ENCODE data around the gene KPNB1.
"Not testable (repeated sequence)": the region's sequence is repeated elsewhere in the genome, so short reads cannot be mapped to it uniquely, and the experiment has no call there.

The KPNB1 gene

DNA sequence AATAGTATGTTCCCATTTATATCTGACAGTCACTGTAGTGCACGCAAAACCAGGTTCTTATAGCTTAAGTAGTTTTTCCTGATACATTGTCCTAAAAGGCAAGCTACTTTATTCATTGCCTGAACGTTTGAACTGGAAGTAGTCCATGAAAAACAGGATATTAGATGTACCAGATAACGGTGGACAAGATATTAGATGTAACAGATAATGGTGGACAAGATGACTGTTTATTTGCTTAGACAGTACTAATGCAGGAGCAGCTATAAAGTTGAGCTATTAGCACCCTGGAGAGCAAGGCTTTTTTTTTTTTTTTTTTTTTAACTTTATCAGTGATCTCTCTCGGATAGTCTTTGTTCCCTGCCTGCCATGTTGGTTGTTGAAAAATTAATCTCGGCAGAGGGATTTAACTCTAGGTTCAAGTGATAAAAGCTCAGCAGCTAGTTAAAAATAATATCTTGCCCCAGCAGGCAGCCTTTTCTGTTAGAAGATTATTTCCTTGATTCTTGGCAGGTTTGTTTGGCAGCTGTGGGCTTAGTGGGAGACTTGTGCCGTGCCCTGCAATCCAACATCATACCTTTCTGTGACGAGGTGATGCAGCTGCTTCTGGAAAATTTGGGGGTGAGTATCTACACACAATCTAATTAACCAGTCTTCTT lies 26.9 kb downstream of the KPNB1 start:
- DNase-seq (ENCODE audit: low read depth in 2 of 2): no peak

DNA sequence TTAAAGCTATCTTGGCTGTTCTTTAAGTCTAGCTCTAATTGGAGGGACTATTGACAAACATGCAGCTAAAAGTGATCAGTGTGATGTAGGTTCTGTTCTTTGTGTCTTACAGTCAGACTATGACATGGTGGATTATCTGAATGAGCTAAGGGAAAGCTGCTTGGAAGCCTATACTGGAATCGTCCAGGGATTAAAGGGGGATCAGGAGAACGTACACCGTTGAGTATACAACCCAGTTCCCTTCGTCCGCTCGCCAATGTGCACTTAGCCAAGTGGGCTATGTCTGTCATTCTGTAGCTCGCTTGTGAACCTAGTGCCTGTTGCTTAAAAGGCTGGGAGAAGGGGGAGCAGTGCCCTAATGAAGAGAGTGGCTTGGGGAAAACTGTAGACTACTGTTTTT lies 28.5 kb downstream of the KPNB1 start:
- DNase-seq (ENCODE audit: low read depth in 2 of 2): no peak

DNA sequence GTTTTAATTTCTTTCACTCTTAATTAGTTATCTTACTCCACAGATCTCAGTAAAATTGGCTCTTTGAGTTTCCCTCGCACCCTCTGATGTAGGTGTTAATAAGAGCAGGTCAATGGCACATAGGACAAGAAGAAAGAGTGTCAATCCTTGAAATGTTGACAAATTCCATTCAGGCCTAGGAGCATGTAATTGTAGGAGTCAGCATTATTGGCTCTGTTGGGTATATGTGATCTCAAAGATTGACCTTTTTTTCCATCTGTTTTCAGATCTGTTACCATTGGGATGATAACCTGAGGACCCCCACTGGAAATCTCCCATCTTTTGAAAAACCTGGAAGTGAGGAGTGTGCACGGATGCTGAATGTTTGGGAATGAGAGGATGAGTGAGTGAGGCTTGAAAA lies 32.4 kb downstream of the KPNB1 start:
- DNase-seq (ENCODE audit: low read depth in 2 of 2): no peak

DNA sequence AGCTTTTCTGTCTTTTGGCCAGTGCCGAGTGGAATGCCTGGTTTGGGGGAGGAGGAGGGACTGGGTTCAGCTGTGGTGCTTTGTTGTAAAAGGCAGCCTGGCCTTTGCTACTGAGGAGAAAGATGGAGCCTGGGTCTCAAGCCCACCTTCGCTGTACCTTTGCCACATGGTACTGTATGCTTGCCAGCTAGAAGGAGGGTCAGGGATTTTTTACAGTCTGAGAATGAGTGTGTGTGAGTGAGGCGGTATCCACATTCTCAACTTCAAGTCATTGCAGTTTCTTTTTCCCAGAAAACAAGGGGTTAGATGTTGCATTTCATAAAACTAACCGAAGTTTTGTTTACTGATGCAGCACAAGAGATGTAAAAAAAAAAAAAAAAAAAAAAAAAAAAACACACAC lies 33.0 kb downstream of the KPNB1 start:
- DNase-seq (ENCODE audit: low read depth in 2 of 2): not testable (repeated sequence)

DNA sequence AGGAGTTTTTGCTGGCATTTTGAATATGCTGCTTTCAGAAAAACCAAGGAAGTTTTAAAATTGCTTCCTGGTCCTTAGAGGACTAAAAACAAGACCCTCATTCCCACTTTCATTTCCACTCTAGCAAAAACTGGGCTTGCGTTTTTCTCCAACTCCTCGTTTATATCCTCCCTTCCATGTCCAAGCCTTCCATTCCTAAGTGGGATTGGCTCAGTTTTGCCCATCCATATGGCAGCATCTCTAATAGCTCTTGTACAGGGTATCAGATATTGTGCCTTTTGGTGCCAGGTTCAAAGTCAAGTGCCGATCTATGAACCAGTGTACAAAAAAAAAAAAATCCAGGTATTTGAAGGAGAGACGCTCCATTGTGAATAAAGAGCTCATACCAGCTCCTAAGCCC lies 34.3 kb downstream of the KPNB1 start:
- DNase-seq (ENCODE audit: low read depth in 2 of 2): no peak

DNA sequence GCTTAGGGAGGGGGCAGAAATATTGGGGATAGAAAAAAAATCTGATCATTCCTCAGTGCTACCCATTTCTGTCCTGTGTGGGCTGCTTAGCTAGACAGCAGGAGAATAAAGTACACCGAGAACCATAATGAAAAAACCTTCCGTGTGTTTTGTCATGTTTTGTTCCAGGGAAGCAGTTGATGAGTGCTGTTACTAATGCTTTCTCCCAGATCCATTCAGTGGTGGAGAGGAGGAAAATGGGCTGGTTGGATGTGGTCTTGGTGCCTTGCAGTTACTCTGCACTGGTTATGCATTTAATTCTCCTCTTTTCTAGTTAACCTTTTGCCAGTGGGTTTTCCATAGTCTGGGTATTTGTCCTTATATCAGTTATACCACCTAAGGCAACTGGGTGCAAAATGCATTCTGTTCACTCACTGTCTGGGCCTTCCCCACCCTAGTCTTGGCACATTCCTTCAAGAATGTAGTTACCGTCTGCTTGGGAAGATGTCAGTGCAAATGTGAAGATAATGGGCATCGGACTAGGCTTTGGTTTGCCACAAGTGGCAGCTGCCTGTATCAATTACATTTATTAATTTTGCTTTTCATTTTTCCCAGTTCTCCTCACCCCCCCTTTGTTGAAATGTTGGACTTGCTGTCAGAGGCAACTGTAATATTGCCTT lies 34.9 kb downstream of the KPNB1 start:
- DNase-seq (ENCODE audit: low read depth in 2 of 2): no peak

DNA sequence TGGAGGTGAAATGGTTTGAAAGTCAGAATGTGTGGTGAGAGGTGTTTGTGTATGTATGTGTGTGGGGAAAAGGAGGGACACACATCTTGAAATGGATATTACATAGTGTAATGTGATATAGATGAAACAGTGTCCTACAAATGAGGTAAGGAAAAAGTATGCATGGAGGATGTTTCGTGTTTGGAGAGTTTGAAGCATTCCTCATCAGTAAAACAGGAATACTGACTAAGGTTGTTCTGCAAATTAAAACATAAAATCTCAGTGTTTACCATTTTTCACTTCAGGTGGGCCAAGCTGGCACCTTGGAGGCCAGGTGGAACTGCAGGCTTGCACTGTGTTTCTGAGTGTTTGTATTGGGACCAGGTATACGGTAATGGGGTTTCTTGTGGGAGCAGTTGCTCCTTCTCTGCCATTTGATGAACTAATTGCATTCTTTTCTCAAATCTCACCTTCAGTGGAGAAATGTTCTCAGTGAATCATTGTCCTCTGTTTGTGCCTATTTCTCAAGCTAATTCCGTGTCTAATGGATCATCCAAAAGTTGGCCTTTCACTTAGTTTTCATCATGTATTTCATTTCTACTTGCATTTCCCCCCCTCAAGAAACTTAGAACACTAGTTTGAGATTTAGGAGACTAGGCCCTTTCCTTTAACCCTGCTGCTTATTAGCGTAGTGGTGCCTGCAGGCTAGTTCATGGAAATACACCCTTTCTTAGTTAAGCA lies 36.0 kb downstream of the KPNB1 start:
- no peak for DNase-seq (ENCODE audit: low read depth in 2 of 2)

DNA sequence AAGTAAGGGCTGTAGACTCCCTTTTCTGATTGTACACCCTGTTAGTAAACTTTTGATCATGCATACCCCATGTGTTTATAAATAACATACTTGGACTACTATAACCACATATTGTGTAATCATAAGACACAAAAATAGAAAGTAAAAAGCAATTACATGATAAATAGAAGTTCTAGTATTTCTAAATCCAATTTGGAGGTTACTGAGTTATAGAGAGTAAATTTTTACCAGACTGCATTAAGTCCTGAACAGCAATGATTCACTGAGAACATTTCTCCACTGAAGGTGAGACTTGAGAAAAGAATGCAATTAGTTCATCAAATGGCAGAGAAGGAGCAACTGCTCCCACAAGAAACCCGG lies 36.5 kb downstream of the KPNB1 start:
- DNase-seq (ENCODE audit: low read depth in 2 of 2): no peak

DNA sequence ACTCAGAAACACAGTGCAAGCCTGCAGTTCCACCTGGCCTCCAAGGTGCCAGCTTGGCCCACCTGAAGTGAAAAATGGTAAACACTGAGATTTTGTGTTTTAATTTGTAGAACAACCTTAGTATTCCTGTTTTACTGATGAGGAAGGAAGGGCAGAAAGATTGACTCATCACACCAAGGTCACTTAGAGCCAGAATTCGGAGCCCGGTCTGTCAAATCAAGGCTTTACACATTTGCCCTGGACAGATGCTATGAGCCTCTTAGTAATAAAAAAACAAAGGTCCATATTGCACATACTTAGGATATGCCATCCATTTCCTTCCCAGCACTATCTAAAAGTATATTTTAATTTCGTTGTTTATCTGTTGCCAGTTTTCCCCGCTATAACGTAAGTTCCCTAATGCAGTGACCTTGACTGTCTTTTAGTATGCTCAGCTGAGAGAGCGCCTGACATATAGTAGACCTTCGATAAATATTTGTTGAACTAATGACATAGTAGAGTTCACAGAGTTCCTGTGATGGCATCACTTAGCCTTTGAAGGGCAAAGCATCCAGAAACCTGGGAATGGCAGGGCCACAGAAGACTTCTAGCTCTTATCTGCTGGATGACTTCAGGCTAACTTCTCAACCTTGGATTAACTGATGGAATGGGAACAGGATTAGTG lies 37.1 kb downstream of the KPNB1 start:
- DNase-seq (ENCODE audit: low read depth in 2 of 2): no peak

DNA sequence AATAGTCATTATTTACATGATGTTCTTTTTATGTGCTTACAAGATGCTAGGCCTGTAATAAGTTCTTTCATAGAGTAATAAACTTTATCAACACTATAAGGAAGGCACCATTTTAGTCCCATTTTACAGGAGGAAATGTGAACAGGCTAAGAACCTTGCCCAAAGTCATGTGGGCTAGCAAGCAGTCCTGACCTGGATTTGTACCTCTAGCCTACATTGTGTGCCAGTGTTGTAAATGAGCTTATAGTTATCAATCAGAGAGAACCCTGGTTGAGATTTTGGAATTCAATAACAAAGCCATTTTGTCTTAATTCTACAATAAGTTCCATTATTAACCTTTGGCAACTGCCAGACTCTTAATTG lies 37.6 kb downstream of the KPNB1 start:
- DNase-seq (ENCODE audit: low read depth in 2 of 2): no peak

DNA sequence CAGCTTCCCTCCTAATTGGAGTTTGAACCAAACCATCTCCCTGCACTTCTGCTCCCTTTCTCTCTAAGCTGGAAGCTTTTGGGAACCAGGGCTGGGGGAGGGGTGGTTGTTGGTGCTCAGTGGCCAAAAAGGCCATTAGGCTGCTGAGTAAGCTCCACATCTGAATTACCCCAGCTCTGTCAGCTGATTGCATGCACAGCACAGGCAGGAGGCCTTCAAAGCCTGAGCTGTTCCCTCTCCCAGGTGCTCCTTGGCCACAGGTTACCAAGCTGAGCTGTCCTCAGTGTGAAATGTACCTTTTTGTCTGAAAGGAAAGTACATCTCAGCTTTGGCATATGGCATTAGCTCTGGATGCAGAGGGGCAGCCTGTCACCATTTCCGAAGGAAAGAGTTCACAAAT lies 38.0 kb downstream of the KPNB1 start:
- no peak for DNase-seq (ENCODE audit: low read depth in 2 of 2)

DNA sequence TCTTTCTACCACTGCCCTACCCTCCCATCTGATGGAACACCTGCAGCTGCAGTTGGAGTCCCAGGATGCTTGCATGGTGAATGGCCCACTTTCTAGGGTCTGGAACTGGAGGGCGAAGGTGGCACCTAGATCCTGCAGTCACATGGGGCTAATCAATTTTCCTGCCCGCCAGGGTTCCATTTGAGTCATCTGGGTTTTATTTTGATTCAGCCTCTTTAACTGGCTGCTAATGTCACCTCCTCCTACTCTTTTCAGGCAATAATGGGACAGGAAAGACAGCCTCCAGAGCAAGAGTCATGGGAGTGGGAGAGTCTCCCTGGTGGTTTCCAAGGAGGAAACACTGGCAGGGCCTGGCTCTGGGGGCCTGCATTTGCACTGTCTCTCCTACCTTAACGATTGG lies 40.4 kb downstream of the KPNB1 start:
- no peak for DNase-seq (ENCODE audit: low read depth in 2 of 2)

DNA sequence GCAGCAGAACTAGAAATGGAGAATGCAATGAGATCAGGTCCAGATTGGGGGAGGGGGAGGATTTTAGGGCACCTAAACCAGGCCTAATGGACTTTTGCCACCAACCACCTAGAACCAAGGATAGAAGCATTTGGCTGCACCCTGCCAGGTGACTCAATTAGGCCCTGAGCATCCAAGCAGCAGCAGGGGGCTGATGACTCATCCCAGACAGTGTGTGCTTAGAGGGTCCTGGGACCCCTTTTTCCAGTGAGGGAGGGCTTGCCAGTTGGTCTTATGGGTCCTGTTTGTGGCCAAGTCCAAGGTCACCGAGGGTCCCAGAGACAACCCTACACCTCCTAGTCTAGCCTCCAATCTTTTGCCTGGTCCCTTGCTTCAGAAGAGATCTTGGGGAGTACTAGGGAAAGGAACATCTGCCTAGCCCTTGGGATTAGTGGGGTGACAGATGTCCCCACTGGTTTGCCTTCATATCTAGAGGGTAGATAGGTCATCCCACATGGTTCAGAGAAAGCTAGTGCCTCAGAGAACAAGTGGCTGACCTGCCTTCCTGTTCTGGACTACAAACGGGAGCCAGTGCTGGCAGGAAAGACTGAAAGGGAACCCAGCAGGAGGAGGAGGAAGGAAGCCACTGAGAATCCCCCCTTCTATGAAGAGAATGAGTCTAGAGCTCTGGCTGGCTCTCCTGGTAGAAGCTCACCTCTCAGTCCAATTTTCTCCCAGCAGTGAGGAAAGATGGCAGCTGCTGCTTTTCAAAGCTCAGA lies 42.6 kb downstream of the KPNB1 start:
- no peak for DNase-seq (ENCODE audit: low read depth in 2 of 2)

DNA sequence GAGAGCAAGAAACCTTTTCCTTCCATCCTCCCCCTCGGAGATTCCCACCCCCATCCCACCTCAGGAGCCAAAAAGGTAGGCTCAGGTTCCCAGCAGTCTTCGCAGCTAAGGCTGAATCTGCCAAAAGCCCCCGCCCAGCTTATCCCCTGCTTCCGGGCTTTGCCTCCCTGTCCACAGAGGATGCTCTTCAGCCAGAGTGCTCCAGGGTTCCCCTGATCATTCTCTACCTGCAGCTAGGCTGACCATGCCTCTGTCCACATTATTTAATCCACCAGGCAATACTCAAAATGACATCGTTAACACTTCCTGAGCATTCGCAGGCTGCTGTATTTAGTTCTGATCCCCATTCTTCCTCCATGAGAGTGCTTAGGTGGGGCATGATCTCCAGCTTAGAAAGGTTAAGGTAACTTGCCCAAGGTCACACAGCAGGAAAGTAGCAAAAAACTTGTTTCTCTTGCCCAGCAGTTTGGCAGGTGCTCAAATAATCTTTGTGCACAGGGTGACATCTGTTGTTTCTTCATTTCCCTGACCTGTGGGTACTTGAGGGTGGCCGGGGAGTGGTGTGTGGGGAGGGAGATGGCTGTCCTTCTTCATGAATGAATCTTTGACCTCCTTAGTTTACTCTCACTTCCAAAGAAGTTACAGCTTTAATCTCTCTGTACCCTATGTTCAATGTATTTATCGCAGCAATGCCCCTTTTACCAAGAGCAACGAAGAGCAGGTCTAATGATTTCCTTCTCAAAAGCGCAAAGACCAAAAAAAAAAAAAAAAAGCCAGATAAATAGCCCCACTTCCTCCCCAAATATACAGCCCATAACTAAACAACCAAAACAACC lies 43.4 kb downstream of the KPNB1 start:
- no peak for DNase-seq (ENCODE audit: low read depth in 2 of 2)

DNA sequence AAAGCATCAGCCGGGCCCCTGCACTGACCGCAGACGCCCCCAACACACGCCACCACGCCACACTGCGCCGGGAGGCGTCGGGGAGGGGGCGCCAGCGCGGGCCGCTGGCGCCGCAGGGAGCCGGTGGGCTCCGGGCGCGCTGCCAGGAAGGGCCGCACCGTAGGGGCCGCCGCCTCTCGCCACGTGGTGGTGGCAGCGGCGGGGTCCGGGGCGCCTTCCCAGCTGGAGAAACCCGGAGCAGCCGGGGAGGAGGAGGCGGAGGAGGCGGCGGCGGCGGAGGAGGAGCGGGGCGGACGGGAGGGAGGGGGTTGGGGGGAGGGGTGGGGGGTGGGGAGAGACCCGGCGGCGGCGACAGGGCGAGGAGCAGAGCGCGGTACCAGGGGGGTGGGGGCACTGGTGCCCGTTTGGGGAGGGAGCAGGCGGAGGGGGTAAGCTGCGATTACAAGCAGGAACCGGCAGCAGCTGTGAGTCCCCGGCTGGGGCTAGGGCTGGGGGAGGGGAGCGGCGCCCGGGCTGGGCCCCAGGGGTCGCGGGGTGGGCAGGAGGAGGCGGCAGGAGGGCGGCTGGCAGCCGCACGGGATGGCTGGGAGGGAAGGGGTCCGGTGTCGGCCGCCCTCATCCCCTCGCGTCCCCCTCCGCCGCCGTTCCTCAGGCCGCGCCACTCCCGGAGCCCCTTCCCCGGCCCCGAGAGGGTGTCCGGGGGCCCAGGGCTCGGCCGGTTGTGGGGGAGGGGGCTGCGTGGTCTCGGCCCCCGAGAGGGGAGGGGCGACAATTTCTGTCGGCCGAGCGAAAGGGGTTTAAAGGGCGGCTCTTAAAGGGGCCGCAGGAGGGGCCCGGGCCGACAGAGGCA lies 44.2 kb downstream of the KPNB1 start, which contains the start of gene TBKBP1:
TSS of gene TBKBP1 (plus strand) at position 431 of the 850 bp plus-strand sequence. CDS start 1,952 bp downstream, outside the sequence.
- DNase-seq (ENCODE audit: low read depth in 2 of 2): no peak

DNA sequence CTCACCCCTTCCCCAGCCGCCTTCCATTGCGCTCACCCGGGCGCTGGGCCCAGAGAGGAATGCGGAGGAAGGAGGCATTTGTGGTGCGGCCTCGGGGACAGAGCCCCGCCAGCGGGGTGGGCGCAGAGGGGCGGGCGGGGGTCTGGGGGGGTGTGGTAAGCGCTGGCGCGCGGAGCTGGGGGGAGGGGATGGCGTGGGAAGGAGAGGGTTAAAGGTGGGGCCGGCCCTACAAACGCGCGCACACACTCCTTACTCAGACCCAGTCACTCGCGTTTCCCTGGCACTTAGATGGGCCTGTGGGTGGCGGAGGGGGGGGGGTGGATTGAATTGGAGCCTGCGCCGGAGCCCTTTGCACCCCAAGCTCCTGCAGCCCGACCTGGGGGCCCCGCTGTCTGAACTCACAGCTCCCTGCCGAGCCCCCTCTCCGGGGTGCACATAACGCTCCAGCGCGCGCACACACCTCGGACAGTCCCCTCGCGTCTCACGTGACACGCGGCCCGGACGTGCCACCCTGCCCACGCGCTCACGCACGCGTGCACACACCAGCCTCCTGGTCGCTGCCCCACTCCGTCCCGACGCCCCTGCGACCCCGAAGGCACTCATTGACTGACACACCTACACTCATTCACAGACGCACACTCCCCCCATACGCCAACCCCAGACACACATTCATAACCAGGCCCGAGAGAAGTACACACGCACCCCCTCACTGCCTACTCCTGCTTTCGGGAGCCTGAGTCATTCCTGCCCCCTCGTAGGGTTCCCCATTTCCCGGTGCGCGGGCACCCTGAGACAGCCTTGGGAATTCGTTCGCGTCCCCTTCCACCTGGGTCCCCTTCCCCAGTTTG lies 45.1 kb downstream of the KPNB1 start:
- no peak for DNase-seq (ENCODE audit: low read depth in 2 of 2)

DNA sequence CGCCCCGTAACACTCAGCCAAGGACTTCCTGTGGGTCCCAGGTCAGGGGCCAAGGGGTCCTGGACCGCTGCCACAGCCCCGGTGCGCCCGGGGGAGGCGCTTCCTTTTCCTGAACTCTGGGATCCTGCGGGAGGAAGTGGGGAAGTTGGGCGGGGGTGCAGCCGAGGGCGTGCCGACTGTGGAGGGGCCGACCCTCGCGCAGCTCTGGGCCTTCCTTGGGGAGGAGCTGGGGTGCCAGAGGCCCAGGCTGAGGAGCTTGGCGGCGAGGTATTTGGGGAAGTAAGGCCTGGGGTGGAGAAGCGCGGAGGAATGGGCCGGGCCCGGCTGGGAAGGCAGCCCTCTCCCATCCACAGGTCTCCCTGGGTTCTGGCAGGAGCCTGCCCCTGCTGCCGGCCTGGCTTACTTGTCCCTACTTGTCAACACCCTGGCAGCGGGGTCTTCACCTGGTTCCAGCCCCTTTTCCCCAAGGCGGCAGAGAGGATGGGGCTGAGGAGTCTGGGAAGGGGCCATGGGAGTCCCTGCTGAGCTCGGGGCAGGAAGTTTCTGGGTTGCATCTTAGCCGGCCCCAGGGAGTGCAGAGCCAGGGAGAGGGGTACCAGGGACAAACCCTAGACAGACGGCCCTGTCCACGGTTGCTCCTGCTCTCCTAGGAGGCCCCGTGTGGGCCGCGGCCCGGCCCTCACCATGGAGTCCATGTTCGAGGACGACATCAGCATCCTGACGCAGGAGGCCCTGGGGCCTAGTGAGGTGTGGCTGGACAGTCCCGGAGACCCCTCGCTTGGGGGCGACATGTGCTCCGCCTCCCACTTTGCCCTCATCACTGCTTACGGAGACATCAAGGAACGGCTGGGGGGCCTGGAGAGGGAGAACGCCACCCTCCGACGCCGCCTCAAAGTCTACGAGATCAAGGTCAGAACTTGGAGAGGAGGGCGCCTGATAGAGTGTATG lies 46.0 kb downstream of the KPNB1 start:
- no peak for DNase-seq (ENCODE audit: low read depth in 2 of 2)
